Measurements from ENCODE around the gene IL32.

IL32 gene

GRCh38 chr16:3038256-3038655 lies 27.2 kb upstream of the IL32 start:
- peaks cover 7 to 86% of the 10 kb centered on the region in 2 donors for H3K27me3 ChIP-seq
- no peaks in the 10 kb centered on the region for H3K9me3 ChIP-seq
- no peak for DNase-seq
- TF ChIP-seq CTCF (IDR thresholded peaks at IDR 0.05) = no peak
- intact Hi-C loops (cut with DNase I; ENCODE audit: low total_unique reads) = no loop called here
- no peak overlapping the region for H3K4me3 ChIP-seq
- H3K4me1 ChIP-seq = peaks cover 0 to 10% (median 7%) of the 10 kb centered on the region in 4 donors
- H3K36me3 ChIP-seq = no peaks in the 10 kb centered on the region
- H3K27ac ChIP-seq = no peak overlapping the region

- intact Hi-C loops (cut with DNase I; ENCODE audit: low total_unique reads) = no loop called here
- Histone ChIP-seq H3K36me3 (no peaks in the 10 kb centered on the region), H3K4me1 (peaks cover 0 to 10% (median 7%) of the 10 kb centered on the region in 4 donors), H3K4me3 (no peak overlapping the region), H3K27me3 (peaks cover 7 to 85% of the 10 kb centered on the region in 2 donors), H3K27ac (no peak overlapping the region), H3K9me3 (no peaks in the 10 kb centered on the region)
- TF ChIP-seq CTCF (IDR thresholded peaks at IDR 0.05) = no peak
- DNase-seq = no peak
These were observed 26.5 kb upstream of the IL32 start for GRCh38 chr16:3038896-3039295.

- intact Hi-C loops (cut with DNase I; ENCODE audit: low total_unique reads) = no loop called here
- TF ChIP-seq CTCF (IDR thresholded peaks at IDR 0.05) = no peak
- H3K36me3 ChIP-seq = no peaks in the 10 kb centered on the region
- H3K4me3 ChIP-seq = no peak overlapping the region
- H3K9me3 ChIP-seq = no peaks in the 10 kb centered on the region
- DNase-seq = no peak
- no peak overlapping the region for H3K27ac ChIP-seq
- peaks cover 14 to 85% of the 10 kb centered on the region in 2 donors for H3K27me3 ChIP-seq
- peaks cover 0 to 32% (median 19%) of the 10 kb centered on the region in 4 donors for H3K4me1 ChIP-seq
These were observed 23.1 kb upstream of the IL32 start for GRCh38 chr16:3042376-3042775.

- Histone ChIP-seq H3K9me3 (no peaks in the 10 kb centered on the region), H3K27me3 (peaks cover 15 to 84% of the 10 kb centered on the region in 2 donors), H3K4me1 (peaks cover 0 to 23% (median 19%) of the 10 kb centered on the region in 4 donors), H3K4me3 (no peak overlapping the region), H3K27ac (no peak overlapping the region), H3K36me3 (no peaks in the 10 kb centered on the region)
- no peak for TF ChIP-seq CTCF (IDR thresholded peaks at IDR 0.05)
- intact Hi-C loops (cut with DNase I; ENCODE audit: low total_unique reads) = no loop called here
- DNase-seq = no peak
These were observed 20.7 kb upstream of the IL32 start for GRCh38 chr16:3044708-3045107.

GRCh38 chr16:3045758-3046640 lies 19.4 kb upstream of the IL32 start, which contains the start of gene MMP25:
TSS of gene MMP25 (plus strand) at chr16:3046561. CDS start at chr16:3046918, 357 bp downstream.
- intact Hi-C loops (cut with DNase I; ENCODE audit: low total_unique reads) = no loop called here
- Histone ChIP-seq H3K4me3 (peak within 1 kb of the TSS; percentile 25 to 53), H3K27me3 (peaks cover 15 to 87% of the 10 kb centered on the region in 2 donors), H3K4me1 (peaks cover 0 to 23% (median 19%) of the 10 kb centered on the region in 4 donors), H3K27ac (no peak within 1 kb of the TSS), H3K9me3 (no peaks in the 10 kb centered on the region), H3K36me3 (no peaks in the 10 kb centered on the region)
- no peak for DNase-seq
- TF ChIP-seq CTCF (IDR thresholded peaks at IDR 0.05) = no peak

Measured in tibial artery (tissue), 4 donors.